T1000 (cell line): ENCODE results near the gene HINT3.
"Not testable (repeated sequence)": the region's sequence is repeated elsewhere in the genome, so short reads cannot be mapped to it uniquely, and the experiment has no call there.

Experiments
- DNase-seq: peaks from one replicate; lab custom pipeline; 2025; ENCODE audit warnings: mixed read lengths; lab: John Stamatoyannopoulos, UW

HINT3 gene

DNA sequence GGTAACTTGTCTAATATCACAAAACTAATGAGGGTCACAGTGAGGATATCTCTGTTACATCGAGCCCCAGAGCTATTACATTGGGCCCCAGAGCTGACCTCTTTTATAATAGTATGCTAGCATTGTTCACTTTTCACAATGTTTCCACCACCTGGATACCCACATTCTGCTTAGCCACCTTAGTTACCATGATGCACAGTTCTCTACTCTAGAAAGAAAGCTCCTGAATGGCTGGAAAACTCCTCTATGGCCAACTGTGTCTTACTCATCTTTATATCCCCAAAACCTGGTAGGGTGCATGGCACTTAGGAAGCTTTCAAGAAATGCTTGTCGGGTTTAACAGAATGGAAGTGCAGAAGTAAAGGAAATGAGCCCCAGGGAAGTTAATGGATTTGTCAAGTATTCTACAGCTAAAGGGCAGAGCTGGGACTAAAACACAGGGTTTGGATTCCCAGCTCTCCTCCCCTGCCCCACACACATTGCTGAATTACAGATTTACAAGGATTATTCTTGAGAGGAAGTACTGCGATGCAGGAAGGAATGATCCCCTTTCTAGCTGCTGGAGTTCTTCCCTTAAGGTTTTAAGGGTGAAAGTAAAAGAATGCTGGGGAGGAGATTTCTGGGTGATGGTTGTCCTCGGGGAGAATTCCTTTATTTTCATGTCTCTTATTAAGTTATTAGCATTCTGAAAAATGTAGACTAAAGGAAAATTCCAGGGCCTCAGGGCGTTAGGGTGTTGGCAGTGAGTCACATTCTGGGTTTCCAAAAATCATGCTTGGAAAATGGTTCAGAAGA lies 16.1 kb upstream of the HINT3 start:
- no peak for DNase-seq

DNA sequence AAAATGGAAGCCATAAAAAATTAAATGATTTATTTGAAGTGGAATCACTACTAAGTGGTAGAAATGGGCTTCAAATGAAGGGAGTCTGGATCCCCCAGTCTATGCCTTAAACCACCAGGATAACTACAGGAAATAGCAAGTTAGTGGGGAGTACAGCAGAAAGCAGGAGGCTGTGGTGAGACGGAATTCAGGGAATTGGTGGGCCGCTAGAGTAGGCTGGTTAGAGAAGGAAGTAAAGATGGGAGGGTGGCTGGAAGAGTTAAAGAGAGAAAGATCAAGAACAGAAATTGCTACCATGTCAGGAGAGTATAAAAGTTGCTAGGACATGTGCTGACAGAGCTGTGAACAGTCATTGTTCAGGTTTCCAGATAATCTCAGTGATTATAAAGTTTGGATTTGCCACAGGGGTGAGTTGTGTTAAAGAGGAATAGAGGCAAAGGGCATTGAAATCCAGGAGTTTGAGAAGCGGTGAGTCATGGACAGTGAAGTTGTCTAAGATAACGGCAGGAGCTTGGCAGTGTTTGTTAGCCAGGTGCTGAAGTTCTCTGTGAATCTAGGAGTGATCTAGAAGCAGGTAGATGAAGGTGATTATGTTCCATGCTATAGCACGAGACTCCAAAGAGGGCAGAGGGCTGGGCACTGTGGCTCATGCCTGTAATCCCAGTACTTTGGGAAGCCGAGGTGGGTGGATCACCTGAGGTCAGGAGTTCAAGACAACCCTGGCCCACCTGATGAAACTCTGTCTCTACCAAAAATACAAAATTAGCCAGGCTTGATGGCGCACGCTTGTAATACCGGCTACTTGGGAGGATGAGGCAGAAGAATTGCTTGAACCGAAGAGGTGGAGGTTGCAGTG lies 13.7 kb upstream of the HINT3 start:
- DNase-seq: no peak

DNA sequence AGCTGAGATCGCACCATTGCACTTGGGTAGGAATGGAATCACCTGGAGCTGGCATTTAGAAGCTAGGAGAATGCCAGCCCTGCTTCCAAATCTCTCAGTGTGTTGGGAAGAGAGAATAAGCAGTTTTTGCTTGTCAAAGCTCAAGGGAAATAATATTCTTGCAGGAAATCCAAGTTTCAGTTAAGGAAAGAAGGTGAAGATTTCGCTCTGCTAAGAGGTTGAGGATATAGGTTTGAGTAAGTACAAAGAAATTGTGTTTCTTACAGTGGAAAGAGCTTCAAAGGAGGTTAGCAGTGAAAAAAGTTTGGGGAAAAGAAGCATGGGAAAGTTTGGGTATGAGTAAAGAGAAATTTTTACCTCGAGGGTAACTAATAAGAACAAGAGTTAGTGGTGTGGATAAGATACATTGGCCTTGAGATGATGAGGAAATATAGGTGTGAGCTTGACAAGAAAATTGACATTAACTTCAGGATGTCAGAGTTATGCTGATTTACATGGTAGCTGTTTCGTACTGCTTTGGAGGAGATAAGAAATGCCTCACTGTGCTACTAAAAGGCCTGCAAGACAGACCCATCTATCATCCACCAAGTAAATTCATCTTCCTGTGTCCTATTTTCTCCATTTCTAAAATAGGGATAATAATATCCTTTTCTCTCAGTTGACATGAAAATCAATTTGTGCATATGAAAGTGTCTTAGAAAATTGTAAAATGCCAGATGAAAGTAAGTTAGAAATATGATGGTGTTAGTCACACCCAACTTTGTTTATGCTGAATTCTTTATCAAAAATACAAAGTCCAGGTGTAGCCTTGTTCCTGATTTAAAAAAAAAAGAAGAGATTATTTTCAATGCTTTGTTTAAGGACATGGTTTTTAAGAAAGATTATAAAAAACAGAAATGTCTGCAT lies 12.8 kb upstream of the HINT3 start:
- no peak for DNase-seq

DNA sequence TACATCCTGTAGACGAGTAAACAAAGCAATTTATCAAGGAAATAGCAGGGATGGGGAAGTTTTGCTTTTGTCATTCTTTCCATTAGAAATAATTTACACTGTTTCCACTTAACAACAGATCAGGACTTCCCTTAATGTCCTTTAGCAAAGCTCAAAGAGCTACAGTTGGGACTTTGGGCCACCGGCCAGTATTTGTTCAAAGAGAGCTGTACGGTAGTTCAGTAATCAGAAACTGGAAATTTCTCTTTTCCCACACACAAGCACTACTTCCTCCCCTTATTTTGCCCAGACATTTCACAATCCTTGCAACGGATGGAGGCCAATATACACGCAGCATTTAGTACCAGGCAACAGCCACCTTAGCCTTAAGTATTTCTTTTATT lies 12.1 kb upstream of the HINT3 start:
- DNase-seq: no peak

DNA sequence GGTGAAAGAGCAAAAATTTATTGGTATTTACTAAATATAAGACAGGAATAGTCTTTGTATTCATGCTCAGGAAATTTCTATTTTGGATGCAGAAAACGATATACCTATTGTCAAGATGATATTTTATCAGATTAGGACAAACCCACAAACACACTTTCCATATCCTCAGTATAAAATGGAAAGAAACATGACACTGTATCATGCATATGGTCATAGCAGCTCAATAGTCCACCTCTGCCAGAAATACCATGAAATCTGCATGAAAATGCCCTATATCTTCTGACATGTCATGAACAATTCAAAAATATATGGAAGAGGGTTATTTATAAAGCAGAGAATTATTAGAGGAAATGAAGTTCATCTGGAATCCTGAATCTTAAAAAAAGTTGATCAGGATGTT lies 11.7 kb upstream of the HINT3 start:
- DNase-seq: no peak

DNA sequence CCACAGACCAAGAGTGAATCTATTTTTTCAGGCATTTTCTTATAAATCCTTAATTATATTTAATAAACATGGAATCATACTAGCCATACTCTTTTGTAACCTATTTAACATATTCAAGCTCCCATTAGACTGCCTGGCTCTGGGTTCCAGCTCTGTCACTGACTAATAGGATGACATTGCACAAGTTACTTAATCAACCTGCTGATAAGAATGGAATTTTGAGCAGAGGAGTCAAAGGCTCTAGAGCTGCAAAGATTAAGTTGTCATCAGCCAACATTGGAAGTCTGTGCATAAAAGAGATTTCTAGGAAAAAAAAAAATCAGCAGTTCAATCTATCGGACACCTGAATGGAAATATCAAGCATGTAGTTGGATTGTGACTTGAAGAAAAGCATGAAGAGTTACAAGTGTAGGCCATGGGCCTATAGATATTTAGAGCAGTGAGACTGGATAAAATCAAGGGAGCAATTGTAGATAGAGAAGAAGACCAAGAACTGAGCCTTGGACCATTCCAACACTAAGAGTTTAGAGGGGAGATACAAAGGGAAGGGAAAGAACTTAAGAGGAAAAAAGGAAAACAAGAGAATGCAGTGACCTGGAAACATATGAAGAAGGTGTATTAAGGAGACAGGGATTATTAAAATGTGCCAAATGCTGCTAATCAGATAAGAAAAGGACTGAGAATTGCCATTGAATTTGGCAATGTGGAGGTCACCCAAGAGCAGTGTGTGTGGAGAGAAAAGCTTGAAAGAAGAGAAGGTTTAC lies 11.0 kb upstream of the HINT3 start:
- DNase-seq: no peak

DNA sequence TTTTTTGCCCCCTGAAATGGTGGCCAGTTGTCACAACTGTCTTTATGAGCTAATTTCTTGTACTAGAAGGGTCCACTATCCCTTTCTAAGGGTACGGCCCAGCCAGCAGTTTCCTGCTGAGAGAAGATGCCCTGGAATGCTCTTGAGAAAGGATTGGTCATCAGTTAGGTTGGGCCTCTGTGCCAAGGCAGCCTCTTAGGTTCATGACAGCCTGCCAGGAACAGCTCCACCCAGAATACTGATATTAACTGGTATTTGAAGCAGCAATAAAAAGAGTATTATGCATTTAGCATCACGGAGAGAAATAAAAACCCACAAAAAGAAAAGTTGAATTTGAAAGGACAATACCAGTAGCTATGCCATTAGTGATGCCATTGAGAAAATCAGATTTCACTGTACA lies 9.0 kb upstream of the HINT3 start:
- no peak for DNase-seq

DNA sequence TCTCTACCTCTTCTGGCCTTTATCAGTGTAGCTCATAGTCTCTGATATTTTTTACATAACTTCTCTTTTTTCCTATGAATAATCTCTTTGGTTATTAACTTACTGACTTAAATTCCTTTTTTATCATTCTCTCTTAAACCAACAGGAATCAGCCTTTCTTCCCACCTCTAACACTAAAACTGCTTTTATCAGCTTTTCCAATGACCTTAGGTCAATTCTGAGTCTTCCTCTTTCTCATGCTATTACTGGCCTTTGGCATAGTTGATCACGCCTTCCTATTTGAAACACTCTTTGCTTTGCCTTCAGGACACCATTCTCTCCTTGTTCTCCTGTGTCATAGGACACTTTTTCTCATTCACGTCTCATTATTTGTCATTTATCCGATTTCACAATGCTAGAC lies 8.1 kb upstream of the HINT3 start:
- DNase-seq: no peak

DNA sequence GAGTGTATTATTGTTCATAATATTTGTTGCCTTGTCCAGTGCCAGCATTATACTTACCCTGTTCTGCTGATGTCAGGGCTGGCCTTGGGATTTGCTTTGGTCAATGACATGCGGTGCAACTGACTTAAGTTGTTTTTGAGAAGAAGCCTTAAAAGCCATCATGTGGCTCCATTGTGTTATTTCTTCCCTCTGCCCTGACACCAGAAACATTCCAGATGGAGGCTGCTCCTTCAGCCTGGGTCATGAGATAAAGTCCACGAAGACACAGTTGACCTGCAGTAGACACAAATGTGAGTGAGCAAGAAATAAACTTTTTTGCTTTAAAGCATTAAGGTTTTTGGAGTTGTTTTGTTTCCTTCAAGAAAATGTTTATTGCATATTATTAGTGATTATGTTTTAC lies 7.5 kb upstream of the HINT3 start:
- no peak for DNase-seq

DNA sequence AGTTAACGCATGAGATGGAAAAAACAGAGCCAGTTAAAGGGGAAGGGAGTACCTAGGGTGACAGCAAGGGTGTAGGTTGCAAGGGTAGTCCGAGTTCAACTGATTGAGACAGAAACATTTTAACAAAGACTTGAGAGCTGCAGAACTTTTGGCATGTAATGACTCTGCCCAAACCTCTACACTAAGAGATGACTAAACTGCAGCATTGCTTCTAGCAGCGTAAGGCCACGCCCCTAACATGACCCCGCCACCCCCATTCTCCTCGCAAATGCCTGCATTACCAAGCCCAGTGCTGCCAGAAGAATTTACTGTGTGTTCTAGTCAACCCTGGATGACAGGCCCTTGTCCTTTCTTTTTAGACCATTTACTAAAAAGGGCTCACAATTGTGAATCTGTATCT lies 6.3 kb upstream of the HINT3 start:
- DNase-seq: peak; percentile 13

DNA sequence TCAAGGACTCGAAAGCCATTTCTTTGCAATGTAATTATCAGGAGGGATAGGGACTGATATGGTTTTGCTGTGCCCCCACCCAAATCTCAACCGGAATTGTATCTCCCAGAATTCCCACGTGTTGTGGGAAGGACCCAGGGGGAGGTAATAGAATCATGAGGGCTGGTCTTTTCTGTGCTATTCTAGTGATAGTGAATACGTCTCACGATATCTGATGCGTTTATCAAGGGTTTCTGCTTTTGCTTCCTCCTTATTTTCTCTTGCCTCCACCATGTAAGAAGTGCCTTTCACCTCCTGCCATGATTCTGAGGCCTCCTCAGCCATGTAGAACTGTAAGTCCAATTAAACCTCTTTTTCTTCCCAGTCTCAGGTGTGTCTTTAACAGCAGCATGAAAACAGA lies 5.9 kb upstream of the HINT3 start:
- DNase-seq: not testable (repeated sequence)

DNA sequence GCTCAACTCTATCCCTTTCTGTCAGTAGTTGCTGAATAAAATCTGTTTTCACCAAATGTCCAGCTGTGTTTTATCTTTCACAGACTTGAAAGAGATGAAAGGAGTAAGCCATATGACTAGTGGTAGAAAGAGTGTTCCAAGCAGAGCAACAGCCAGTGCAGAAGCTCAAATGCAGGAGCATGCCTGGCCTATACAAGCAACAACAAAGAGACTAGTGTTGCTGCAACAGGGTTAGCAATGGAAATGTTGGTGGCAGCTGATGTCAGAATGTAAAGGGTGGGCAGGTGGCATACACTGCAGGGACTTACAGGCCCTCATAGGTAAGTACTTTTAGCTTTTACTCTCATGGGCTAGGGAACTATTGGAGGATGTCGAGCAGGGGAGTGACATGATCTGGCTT lies 5.2 kb upstream of the HINT3 start:
- DNase-seq: no peak

DNA sequence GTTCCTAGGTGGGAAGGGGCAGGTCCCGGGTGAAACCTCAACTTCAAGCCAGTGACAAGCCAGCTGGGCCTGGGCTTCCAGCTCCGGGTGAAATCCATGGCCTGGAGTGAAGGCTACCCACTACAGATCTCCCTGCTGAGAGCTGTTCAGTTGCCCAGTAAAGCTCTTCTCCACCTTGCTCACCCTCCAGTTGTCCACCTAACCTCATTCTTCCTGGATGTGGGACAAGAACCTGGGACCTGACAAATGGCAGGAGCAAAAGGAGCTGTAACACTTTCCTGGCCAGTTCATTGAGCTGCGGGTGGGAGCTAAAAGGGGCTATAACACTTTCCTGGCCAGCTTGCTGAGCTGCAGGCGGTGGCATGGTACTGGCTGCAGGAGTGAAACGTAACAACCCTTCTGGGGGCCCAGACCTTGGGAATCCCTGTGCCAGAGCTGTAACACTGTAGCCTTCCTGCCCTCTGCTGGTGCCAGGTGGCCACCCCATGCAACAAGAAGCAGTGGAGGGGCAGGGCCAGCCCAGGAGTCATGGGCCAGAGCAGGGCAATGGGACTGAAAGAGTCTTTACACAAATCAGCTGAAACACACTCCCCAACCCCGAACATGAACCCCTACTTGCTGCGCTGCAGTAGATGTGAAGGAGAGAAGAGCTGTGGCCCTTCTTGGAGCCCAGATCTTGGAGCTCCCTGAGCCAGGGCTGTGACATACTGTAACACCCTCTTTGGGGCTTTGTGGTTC lies 3.6 kb upstream of the HINT3 start:
- DNase-seq: peak; percentile 60

DNA sequence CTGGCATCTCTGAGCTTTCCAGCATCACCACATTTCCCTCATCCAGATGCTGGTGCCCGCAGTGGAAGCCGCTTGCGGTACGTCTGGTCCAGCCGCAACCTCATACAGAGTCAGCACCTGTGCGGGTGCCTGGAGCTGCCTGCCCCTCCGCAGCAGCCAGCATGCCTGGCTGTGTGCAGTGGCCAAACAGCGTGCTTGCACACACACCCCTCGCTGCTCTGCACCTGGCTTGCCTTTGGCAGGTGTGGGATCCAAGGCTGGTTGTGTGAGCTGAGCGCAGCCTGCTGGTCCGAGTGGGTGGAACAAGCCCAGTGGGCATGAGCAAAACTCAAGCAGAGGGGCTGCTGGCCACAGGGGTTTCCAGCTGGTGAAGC lies 3.1 kb upstream of the HINT3 start:
- DNase-seq: no peak

DNA sequence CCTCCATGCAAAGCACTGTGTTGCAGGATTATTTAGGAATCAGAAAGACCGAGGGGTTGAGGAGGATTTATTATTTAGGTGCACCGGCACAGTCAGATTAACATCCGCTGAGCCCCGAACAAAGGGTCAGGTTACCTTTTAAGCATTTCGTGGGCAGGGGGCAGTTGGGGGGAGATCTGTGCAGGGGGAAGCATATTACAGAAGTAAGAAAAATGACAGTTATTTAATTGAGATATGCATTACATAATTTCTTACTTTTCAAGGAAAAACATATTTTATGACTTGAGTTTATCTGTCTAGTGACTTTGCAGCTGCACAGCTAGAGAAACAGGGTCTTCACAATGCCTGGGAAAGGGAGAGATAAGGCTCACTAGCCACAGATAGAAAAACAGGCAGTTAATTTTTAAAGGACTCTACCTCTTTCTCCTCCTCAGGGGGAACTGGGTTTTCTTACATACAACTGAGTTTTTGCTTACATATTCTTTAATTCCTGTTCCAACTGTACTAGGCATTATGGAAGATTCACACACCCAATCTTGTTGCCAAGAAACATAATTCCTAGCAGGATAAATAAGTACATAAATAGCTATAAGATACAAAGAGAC lies 1.7 kb upstream of the HINT3 start:
- no peak for DNase-seq

DNA sequence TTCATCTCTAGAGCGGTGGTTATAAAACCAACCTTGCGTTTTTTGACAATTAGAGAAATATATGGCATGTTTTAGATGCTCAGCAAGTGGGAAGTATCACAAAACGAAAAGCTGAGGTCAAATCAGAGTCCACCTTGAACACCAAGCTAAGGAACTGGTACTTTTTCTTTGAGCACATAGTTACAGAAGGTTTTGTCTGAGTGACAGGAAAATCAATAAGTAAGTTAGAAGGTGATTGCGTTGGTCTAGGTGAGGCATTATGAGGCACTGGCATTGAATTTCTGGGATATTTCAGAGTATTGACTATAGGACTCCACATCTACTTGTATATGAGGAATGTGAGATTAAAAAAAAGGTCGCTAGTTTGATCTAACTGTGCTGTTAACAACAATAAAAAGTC lies 597 bp upstream of the HINT3 start:
- DNase-seq: no peak

DNA sequence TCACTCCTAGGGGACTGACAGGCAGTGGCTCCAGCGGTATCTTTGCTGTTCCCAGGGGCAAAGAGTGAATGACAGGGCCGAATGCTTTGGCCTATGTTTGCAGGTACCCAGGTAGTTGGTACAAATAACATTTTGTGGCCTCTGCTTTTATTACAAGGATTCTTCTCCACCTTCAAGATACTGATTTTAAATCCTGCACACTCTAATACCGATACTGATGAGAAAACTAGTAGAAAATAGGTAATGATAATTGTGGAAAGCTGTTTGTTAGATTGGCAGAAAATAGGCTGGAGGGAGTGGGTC lies 772 bp downstream of the HINT3 start:
- DNase-seq: no peak

DNA sequence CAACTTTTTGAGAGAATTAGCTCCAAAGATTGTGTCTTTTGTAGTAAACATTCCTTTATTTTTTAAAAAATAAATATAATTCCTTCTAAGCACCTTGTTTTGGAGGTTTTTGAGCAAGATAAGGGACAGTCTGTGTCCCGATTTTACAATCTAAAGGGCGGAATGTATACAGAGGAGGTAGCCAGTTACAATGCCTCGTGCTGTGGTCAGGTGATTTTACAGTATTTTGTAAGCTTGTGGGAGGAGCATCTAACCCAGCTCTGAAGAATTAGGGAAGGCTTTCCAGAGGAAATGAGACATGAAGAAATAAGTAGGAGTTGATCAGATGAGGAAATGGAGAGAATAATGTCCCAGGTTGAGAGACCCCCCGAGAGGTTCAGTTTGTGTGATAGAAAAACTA lies 1.3 kb downstream of the HINT3 start:
- no peak for DNase-seq

DNA sequence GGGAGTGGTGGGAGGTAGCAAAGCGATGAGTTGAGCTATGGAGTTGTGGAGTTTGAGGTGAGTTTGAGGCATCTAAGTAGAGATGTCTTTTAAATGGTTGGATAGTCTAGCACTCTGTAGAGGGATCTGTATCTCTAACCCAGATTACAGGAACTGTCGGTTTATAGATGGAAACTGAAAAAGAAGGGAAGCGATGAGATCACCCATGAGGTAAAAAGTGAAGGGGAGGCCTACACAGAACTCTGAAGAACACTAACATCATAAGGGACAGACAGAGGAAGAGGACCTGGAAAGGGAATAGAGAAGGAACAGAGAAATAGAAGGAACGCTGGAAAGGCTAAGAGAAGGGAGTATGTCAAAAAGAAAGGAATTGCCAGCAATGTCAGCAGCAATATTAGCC lies 2.5 kb downstream of the HINT3 start:
- DNase-seq: no peak

DNA sequence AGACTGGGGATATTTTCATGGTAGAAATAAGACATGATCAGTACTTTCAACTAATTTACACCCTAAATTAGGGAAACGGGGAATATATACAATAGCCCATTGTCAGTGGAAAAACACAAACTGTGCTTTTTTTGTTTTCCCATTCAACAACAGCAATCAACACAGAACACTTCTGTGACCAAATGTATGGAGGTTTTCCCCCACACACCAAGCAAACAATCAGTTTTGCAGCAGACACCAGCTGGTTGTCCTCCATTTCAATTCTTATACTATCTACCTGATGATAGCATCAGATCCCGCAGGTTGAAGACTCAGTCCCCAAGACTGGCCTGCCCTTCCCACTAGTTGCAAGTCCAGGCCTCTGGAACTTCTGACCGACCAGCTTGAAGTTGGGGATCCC lies 4.5 kb downstream of the HINT3 start:
- no peak for DNase-seq
